Stimulated activated CD8-positive, alpha-beta memory T cell treated with anti-CD3 and anti-CD28 coated beads, Interleukin-7, amount 100 ng/mL, for 4 hours (primary cell): Measurements from ENCODE around the gene TBCA.

Experiments used
- DNase-seq, 2 donors: peaks; one replicate each; pipeline ENCODE4 v3.0.0-alpha.2; 2020; ENCODE audit warnings: low read depth in 2 of 2

The TBCA gene

DNA sequence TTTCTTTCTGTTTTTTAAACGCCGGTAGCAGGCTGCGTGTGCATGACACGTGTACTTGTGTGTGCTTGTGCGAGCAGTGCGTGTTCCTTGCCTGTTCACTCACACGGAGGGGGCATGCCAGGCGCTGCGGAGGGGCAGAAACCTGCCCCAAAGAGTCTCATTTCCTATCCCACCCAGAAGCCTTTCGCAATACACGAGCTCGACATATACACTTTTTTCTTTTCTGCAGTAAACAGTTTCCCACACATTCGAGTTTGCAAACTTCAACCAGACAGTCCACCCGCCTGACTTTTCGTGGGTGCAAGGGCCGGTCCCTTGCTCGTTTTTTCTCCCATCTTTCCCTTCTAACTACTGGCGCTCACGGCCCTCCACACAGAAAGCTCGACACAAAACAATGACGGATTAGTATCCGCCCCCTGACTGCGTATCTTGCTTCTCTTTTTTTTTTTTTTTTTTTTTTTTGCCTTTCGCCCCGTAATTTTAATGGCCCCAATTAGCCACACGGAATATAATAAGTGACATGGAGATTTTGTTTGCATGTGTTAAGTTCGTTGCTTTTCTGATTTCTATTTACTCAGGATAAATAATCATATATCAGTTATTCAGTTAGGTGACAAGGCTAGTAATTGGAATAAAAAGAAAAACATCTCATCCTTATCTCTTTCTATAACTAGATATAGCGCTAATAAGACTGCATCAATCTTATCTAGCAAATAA is 132.3 kb downstream of the TBCA start:
- DNase-seq: no peak

DNA sequence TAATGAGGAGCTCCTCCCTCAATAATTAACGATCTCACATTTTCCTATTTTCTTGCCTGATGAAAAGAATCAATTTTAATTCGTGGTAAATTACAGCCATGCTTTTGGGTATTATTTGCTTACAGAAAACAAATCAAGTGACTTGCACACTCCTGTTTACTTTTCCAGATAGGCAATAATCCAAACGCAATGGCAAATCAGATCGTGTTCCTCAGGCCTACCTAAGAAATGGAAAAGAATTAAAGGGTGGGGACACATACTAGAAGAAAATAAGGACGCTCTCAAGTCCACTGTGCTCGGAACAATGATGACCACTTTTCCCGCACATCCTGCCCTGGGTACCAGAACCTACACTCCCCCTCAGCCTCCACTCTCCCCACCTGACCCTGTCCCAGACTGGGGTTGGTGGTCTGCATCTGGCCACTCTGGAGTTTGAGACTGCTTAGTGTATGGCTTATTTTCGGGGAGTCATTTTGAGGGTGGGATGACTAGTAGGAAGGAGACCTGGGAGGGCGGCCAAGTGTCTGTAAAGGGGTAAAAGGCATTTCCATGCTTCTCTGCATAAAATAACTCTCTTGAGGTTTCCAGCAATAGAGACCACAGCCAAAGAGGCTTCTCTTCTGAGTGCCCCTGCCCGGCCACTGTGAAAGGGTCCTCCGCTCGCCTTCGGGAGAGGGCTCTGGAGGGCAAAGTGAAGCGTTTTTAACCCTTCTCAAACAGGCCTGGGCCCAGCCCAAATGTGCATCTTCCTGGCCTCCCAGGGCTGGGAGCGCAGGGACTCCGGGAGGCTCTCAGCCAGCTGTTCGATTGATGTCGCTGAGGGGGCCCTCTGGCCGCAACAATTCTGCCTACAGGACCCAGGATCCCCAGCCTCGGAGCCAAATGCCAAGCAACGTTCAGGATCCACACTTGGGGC is 133.1 kb downstream of the TBCA start:
- DNase-seq: no peak

DNA sequence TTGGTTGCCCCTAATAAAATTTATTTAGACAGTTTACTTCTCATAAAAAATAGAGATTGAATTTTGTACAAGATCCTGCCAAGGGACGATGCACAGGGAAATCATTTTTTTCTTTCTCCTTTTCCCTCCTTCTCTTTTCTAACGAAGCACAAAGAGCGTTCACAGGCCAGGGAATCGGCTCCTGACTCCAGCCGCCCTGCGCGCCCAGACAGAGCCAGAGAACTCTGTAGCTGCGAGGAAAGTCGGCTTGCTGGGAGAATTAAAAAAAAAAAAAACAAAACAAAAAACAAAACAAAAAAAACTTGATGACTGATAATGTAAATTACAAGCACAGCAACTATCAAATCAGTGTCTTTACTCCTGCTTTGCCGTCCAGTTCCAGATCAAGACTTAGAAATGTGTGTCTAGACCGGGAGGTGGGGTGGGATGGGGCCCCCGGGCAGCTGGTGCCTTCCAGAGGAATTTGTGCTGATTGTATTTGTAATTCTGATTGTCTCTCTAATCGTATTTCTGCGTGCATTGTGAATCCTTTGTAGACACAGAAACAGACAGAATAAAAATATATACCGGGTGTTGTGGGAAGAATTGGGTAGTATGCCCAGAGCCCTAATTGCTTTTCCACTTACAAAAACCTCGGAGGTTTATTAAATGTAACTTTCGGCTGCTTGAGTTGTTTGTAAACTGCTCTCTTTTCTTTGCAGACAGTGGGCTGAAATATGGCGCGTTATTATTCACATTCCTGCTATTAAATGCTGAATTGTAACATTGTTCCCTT is 134.0 kb downstream of the TBCA start:
- DNase-seq: no peak

DNA sequence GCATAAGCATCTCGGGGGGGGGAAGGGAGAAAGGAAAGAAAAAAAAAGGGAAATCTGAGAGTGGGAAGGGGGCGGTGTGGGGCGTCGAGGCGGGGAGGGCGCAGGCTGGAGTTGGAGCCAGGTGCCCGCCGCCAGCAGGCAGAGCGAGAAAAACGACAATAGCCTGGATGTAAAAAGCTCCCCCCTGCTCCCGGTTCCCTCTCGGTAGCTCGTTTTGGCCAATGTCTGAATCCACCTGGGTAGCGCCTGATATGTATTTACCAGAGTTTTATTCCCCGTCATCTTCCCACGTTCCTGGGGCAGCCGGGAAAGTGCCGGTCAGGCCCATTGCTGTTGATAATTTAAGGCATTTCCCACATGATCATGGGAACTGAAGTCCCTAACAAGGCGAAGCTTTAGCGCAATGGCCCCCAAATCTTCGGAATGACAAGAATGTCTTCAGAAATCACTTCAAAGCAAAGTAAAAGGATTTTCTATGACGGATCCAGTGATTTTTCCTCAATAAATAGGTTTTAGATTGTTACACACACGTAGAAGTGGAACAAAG is 134.7 kb downstream of the TBCA start:
- no peak for DNase-seq
